GM12891 (cell line): Measurements from ENCODE around the gene BAD.
A peak's percentile ranks its signal among the peaks of the same experiment; 100 is the strongest.

Source experiments
- DNase-seq: peaks from one replicate; pipeline ENCODE4 v3.0.0; 2011; ENCODE audit warnings: low spot score; ENCODE audit not compliant: insufficient read length
- FAIRE-seq: peaks from 2 replicates; lab custom pipeline; 2011; peaks lifted over from hg19 to GRCh38; lab: Jason Lieb, UNC
- PAX5 ChIP-seq: IDR thresholded peaks from 2 replicates; pipeline ENCODE4 v1.6.1; 2011; ENCODE audit warnings: low read length, moderate library complexity, mild to moderate bottlenecking; ENCODE audit not compliant: insufficient read depth, severe bottlenecking
- POLR2A ChIP-seq: IDR thresholded peaks from 2 replicates; pipeline ENCODE4 v1.6.1; 2011; ENCODE audit warnings: low read depth, low read length, control low read depth
- POLR2AphosphoS5 ChIP-seq: IDR thresholded peaks from 2 replicates; pipeline ENCODE4 v1.6.1; 2011; ENCODE audit warnings: low read depth, low read length, control low read depth
- POU2F2 ChIP-seq: IDR thresholded peaks from 2 replicates; pipeline ENCODE4 v1.6.1; 2011; ENCODE audit warnings: low read depth, mild to moderate bottlenecking, control low read depth, low read length, moderate library complexity
- SPI1 ChIP-seq: IDR thresholded peaks from 2 replicates; pipeline ENCODE4 v1.6.1; 2011; ENCODE audit warnings: low read depth, low read length, control low read depth
- TAF1 ChIP-seq: IDR thresholded peaks from 2 replicates; pipeline ENCODE4 v1.6.1; 2011; ENCODE audit warnings: low read depth, low read length, control low read depth

Gene BAD

GRCh38 chr11:64245797-64246620 lies 38.5 kb downstream of the BAD start:
- peak; percentile 16 for FAIRE-seq

GRCh38 chr11:64245401-64245796 lies 39.1 kb downstream of the BAD start:
- FAIRE-seq (no peak), DNase-seq (no peak)
- TF ChIP-seq PAX5, result no peak
- no peak; the same call in 1 of the 2 replicates for TF ChIP-seq SPI1
- TF ChIP-seq TAF1, result no peak

More at GRCh38 chr11:64245797-64246620, 38.5 kb downstream of the BAD start:
- no peak for DNase-seq
- no peak for TF ChIP-seq POU2F2
- no peak for TF ChIP-seq POLR2AphosphoS5
- TF ChIP-seq TAF1, result 0 out of 2 replicates have a peak, but pooled peaks have one; percentile 17
- TF ChIP-seq POLR2A, result 0 out of 2 replicates have a peak, but pooled peaks have one; percentile 23
- TF ChIP-seq PAX5, result no peak
- no peak for TF ChIP-seq SPI1

GRCh38 chr11:64244966-64245365 lies 39.5 kb downstream of the BAD start:
- TF ChIP-seq TAF1 (no peak), SPI1 (no peak), POLR2AphosphoS5 (peak; percentile 61; the same call in 1 of the 2 replicates), POLR2A (no peak)
- no peak for DNase-seq
- no peak for FAIRE-seq

GRCh38 chr11:64244107-64244506 lies 40.4 kb downstream of the BAD start:
- DNase-seq (no peak), FAIRE-seq (no peak)
- no peak; the same call in 1 of the 2 replicates for TF ChIP-seq POLR2AphosphoS5
- TF ChIP-seq SPI1, result no peak
- TF ChIP-seq TAF1, result no peak
- TF ChIP-seq PAX5, result no peak
- no peak; the same call in 1 of the 2 replicates for TF ChIP-seq POLR2A
- TF ChIP-seq POU2F2, result no peak

GRCh38 chr11:64243236-64243854 lies 41.1 kb downstream of the BAD start:
- DNase-seq (no peak), FAIRE-seq (no peak)
- TF ChIP-seq PAX5, result no peak
- TF ChIP-seq SPI1, result no peak
- TF ChIP-seq TAF1, result no peak
- TF ChIP-seq POLR2A, result 0 out of 2 replicates have a peak, but pooled peaks have one; percentile 54
- TF ChIP-seq POU2F2, result no peak
- peak; percentile 38; the same call in 1 of the 2 replicates for TF ChIP-seq POLR2AphosphoS5

- TF ChIP-seq PAX5 (no peak), POLR2A (peak; percentile 51), POLR2AphosphoS5 (peak; percentile 63), TAF1 (0 out of 2 replicates have a peak, but pooled peaks have one; percentile 6), SPI1 (no peak), POU2F2 (no peak)
- FAIRE-seq, result peak; percentile 66
- peak; percentile 88 for DNase-seq
Observed at GRCh38 chr11:64241491-64242374, 42.7 kb downstream of the BAD start.

- no peak for FAIRE-seq
- DNase-seq, result no peak
- TF ChIP-seq POLR2A (no peak), POU2F2 (no peak), PAX5 (no peak), SPI1 (no peak), POLR2AphosphoS5 (no peak), TAF1 (no peak)
Observed at GRCh38 chr11:64241241-64241490, 43.3 kb downstream of the BAD start.

- DNase-seq, result peak; percentile 89
- TF ChIP-seq SPI1, result no peak
- peak; percentile 84 for TF ChIP-seq POLR2AphosphoS5
- TF ChIP-seq POLR2A, result peak; percentile 69
- TF ChIP-seq TAF1, result peak; percentile 91
- TF ChIP-seq POU2F2, result no peak
- peak; percentile 97 for FAIRE-seq
Observed at GRCh38 chr11:64240435-64241240, 43.8 kb downstream of the BAD start, which contains the start of gene FKBP2. FKBP2 (plus strand) TSS chr11:64241095; CDS start chr11:64242388, 1,293 bp downstream.
